HG03469 (cell line): ENCODE results near the gene NKD1.
"Not testable (repeated sequence)": the region's sequence is repeated elsewhere in the genome, so short reads cannot be mapped to it uniquely, and the experiment has no call there.

ENCODE experiments used
- ATAC-seq: cut with Tn5 transposase; IDR thresholded peaks from one replicate; pipeline ENCODE4 v1.9.1; 2021; ENCODE audit warnings: mild to moderate bottlenecking, moderate library complexity, moderate number of reproducible peaks; ENCODE audit not compliant: unreplicated experiment

Gene NKD1

GRCh38 chr16:50574745-50575136 lies 26.5 kb downstream of the NKD1 start:
- no peak for ATAC-seq

GRCh38 chr16:50575743-50576142 lies 27.5 kb downstream of the NKD1 start:
- ATAC-seq: no peak

GRCh38 chr16:50576403-50577113 lies 28.4 kb downstream of the NKD1 start:
- ATAC-seq: no peak

GRCh38 chr16:50578137-50578536 lies 29.9 kb downstream of the NKD1 start:
- peak; percentile 56 for ATAC-seq

GRCh38 chr16:50579373-50579772 lies 31.2 kb downstream of the NKD1 start:
- not testable (repeated sequence) for ATAC-seq

- ATAC-seq: no peak
These were observed 32.1 kb downstream of the NKD1 start for GRCh38 chr16:50580180-50580798.

GRCh38 chr16:50581845-50582244 lies 33.6 kb downstream of the NKD1 start:
- ATAC-seq: no peak

GRCh38 chr16:50583211-50583610 lies 35.0 kb downstream of the NKD1 start:
- ATAC-seq: no peak

GRCh38 chr16:50584033-50584722 lies 36.0 kb downstream of the NKD1 start:
- peak; percentile 54 for ATAC-seq

- no peak for ATAC-seq
These were observed 37.2 kb downstream of the NKD1 start for GRCh38 chr16:50585331-50585776.

- no peak for ATAC-seq
These were observed 39.3 kb downstream of the NKD1 start for GRCh38 chr16:50587543-50587942.

- no peak for ATAC-seq
These were observed 40.1 kb downstream of the NKD1 start for GRCh38 chr16:50588276-50588675.

GRCh38 chr16:50591209-50591608 lies 43.0 kb downstream of the NKD1 start:
- no peak for ATAC-seq

GRCh38 chr16:50591800-50592771 lies 43.9 kb downstream of the NKD1 start:
- ATAC-seq: no peak

- ATAC-seq: no peak
These were observed 44.8 kb downstream of the NKD1 start for GRCh38 chr16:50592996-50593395.

- no peak for ATAC-seq
These were observed 45.4 kb downstream of the NKD1 start for GRCh38 chr16:50593410-50594150.

GRCh38 chr16:50594308-50595260 lies 46.4 kb downstream of the NKD1 start:
- ATAC-seq: no peak

GRCh38 chr16:50595859-50596258 lies 47.7 kb downstream of the NKD1 start:
- ATAC-seq: no peak
